GM12878 (cell line): ENCODE measurements around the gene HIVEP3. TPM values are rescaled to one million over a fixed set of nuclear protein-coding genes. Genes with fewer than 3 reads are reported as not detected.

ENCODE experiments used
- ATAC-seq: fragments of 200-7000 bp; cut with Tn5 transposase; 3 replicates; pipeline ENCODE4 v1.9.1; 2020; ENCODE audit warnings: mild to moderate bottlenecking, moderate library complexity
- BruUV-seq: library from RNA; stranded (reverse); fragments of 400-500 nt; replicated peaks from 2 replicates; lab custom pipeline; 2021; lab: Mats Ljungman, UMichigan
- CTCF ChIA-PET: fragments of 300-600 bp; sonication (Branson Sonifier 250); formaldehyde crosslinking; extraction: SDS; loops from one replicate; lab custom pipeline; 2021; ENCODE audit warnings: inconsistent platforms; lab: Yijun Ruan, JAX
- POLR2A ChIA-PET: fragments of 350-600 bp; formaldehyde crosslinking; extraction: SDS; loops from one replicate; lab custom pipeline; 2021; ENCODE audit warnings: inconsistent platforms; lab: Charles Lee
- RAD21 ChIA-PET: fragments of 300-600 bp; sonication (Branson Sonifier 250); formaldehyde crosslinking; loops from one replicate; lab custom pipeline; 2023; ENCODE audit warnings: antibody characterized with exemption; ENCODE audit not compliant: unreplicated experiment; lab: Charles Lee
- SMC1A ChIA-PET: fragments of 300-600 bp; sonication (Branson Sonifier 250); formaldehyde crosslinking; loops from one replicate; lab custom pipeline; 2023; ENCODE audit not compliant: unreplicated experiment, uncharacterized antibody; lab: Charles Lee
- DNase-seq: peaks from one replicate; pipeline ENCODE4 v3.0.0-alpha.2; 2011; ENCODE audit warnings: low read depth, low spot score
- FAIRE-seq: peaks from 3 replicates; lab custom pipeline; 2011; peaks lifted over from hg19 to GRCh38; lab: Jason Lieb, UNC
- H2AFZ ChIP-seq: 2 replicates; pipeline ENCODE4 v1.6.0; 2011; ENCODE audit warnings: low read depth, low read length, control low read depth; ENCODE audit not compliant: control insufficient read depth
- H3K27ac ChIP-seq: 2 replicates; pipeline ENCODE4 v1.5.1; 2011; ENCODE audit warnings: control low read depth; ENCODE audit not compliant: control insufficient read depth, insufficient read depth
- H3K27me3 ChIP-seq, 2 experiments: replicated peaks in 1 of 2; 2 replicates each; pipeline versions ENCODE4 v1.6.0 to v1.6.1; 2011; ENCODE audit warnings: low read length in 1 of 2; ENCODE audit not compliant: control insufficient read depth in 2 of 2, insufficient read depth in 2 of 2
- H3K36me3 ChIP-seq, 2 experiments: 2 replicates each; pipeline ENCODE4 v1.5.1; 2011; ENCODE audit warnings: low read length in 1 of 2; ENCODE audit not compliant: control insufficient read depth in 2 of 2, insufficient read depth in 2 of 2
- H3K4me1 ChIP-seq: 2 replicates; pipeline ENCODE4 v1.6.1; 2011; ENCODE audit warnings: mild to moderate bottlenecking, low read length, moderate library complexity, mixed read lengths; ENCODE audit not compliant: control insufficient read depth, insufficient read depth
- H3K4me2 ChIP-seq: 2 replicates; pipeline ENCODE4 v1.6.0; 2011; ENCODE audit warnings: control low read depth; ENCODE audit not compliant: control insufficient read depth, insufficient read depth
- H3K4me3 ChIP-seq: fragments of 200-600 bp; sonication (generic); 2 replicates; pipeline ENCODE4 v1.5.1; 2016
- H3K79me2 ChIP-seq: 2 replicates; pipeline ENCODE4 v1.6.0; 2011; ENCODE audit warnings: low read length; ENCODE audit not compliant: control insufficient read depth, insufficient read depth
- H3K9ac ChIP-seq: 2 replicates; pipeline ENCODE4 v1.8.0; 2011; ENCODE audit warnings: low read length, control low read depth, mixed read lengths; ENCODE audit not compliant: control insufficient read depth, insufficient read depth
- H3K9me3 ChIP-seq: replicated peaks from 3 replicates; pipeline ENCODE4 v1.5.1; 2011; ENCODE audit warnings: mild to moderate bottlenecking, low read length; ENCODE audit not compliant: control insufficient read depth, insufficient read depth
- H4K20me1 ChIP-seq: 2 replicates; pipeline ENCODE4 v1.6.0; 2011; ENCODE audit not compliant: control insufficient read depth, insufficient read depth
- DPF2 ChIP-seq: fragments of 450-650 bp; IDR thresholded peaks from 2 replicates; pipeline ENCODE4 v1.6.1; 2017; ENCODE audit warnings: mild to moderate bottlenecking
- EGR1 ChIP-seq, 2 experiments: IDR thresholded peaks; 1 replicate in 1 of 2; 2 replicates in 1 of 2; pipeline ENCODE4 v1.6.1; 2011 to 2012; ENCODE audit warnings: low read depth in 2 of 2, low read length in 2 of 2, borderline replicate concordance in 1 of 2, mild to moderate bottlenecking in 1 of 2, moderate library complexity in 1 of 2
- HCFC1 ChIP-seq: fragments of 150-350 bp; IDR thresholded peaks from 2 replicates; pipeline ENCODE4 v1.6.1; 2014; ENCODE audit warnings: low read length
- MEF2B ChIP-seq: fragments of 450-650 bp; IDR thresholded peaks from 2 replicates; pipeline ENCODE4 v1.6.1; 2018; ENCODE audit warnings: mild to moderate bottlenecking, moderate library complexity; ENCODE audit not compliant: partially characterized antibody, poor library complexity, severe bottlenecking
- MTA2 ChIP-seq: fragments of 450-650 bp; IDR thresholded peaks from 2 replicates; pipeline ENCODE4 v1.6.1; 2016; ENCODE audit warnings: low read depth, mild to moderate bottlenecking, moderate library complexity
- RB1 ChIP-seq: fragments of 450-650 bp; formaldehyde crosslinking; IDR thresholded peaks from 2 replicates; pipeline ENCODE4 v1.6.1; 2017; ENCODE audit warnings: mild to moderate bottlenecking, borderline replicate concordance
- SIN3A ChIP-seq: IDR thresholded peaks from 2 replicates; pipeline ENCODE4 v1.6.1; 2012; ENCODE audit warnings: low read depth, low read length, improper control_type of control experiment
- SUPT20H ChIP-seq: IDR thresholded peaks from 2 replicates; pipeline ENCODE4 v1.6.1; 2011; ENCODE audit warnings: low read depth, mild to moderate bottlenecking, low read length, moderate library complexity, borderline replicate concordance; ENCODE audit not compliant: control insufficient read depth
- SUZ12 ChIP-seq: fragments of 200-600 bp; sonication (generic); IDR thresholded peaks from one replicate; pipeline ENCODE4 v1.6.1; 2018; ENCODE audit warnings: antibody characterized with exemption, mild to moderate bottlenecking; ENCODE audit not compliant: unreplicated experiment
- TCF7 ChIP-seq: IDR thresholded peaks from 2 replicates; pipeline ENCODE4 v1.6.1; 2014; ENCODE audit warnings: antibody characterized with exemption, borderline replicate concordance
- WGBS: methylation state at CpG from one replicate; pipeline ENCODE4 v1.1.6; 2016; ENCODE audit warnings: low lambda C conversion rate; ENCODE audit not compliant: insufficient replicate concordance, insufficient coverage; ENCODE audit errors: missing lambda C conversion rate; 5-methylcytosine and 5-hydroxymethylcytosine counted together
- in situ Hi-C: fragments of 300-500 bp; cut with MboI; formaldehyde crosslinking; loops from 9 replicates; pipeline ENCODE4 v1.14.3; 2018; ENCODE audit warnings: mixed read lengths
- intact Hi-C: fragments of 100-400 bp; cut with micrococcal nuclease; formaldehyde crosslinking; loops from one replicate; pipeline ENCODE4 v1.14.2; 2022; ENCODE audit not compliant: unreplicated experiment
- polyA plus RNA-seq, 11 experiments: library from polyadenylated mRNA; depleted of rRNA in 4 of 11; unstranded in 6 of 11; stranded (reverse) in 5 of 11; fragments of >200 nt; fragmentation: Nextera tagmentation in 4 of 11; fragmentation: Illumina TruSeq in 1 of 11; extraction: Ambion mirVana in 4 of 11; extraction: Trizol in 1 of 11; gene quantifications; 1 replicate in 1 of 11; 2 replicates in 10 of 11; pipeline versions ENCODE4 v1.2.1 to v1.2.3, GENCODE V29; 2011 to 2016; ENCODE audit warnings: inconsistent platforms in 2 of 11, missing spikeins in 2 of 11, low read depth in 1 of 11
- total RNA-seq, 4 experiments: library from RNA; depleted of rRNA in 3 of 4; stranded (reverse); fragments of >200 nt in 3 of 4; fragmentation: Illumina TruSeq in 1 of 4; extraction: Trizol in 1 of 4; gene quantifications; 2 replicates each; pipeline versions ENCODE4 v1.2.1 to v1.2.3, GENCODE V29; 2013 to 2021
- TF ChIP-seq, protein P1 (sequence below): fragments of 450-650 bp; IDR thresholded peaks from 2 replicates; pipeline ENCODE4 v1.6.1; 2017; ENCODE audit warnings: low read depth, mild to moderate bottlenecking, moderate library complexity
- TF ChIP-seq, protein P2 (sequence below): fragments of 450-650 bp; formaldehyde crosslinking; IDR thresholded peaks from 2 replicates; pipeline ENCODE4 v1.4.0; 2022; ENCODE audit warnings: mild to moderate bottlenecking, moderate library complexity

HIVEP3 gene
- total and polyA plus RNA-seq, 10 of the 15 experiments (the other 5 are each of a cell fraction or from before 2014, with no cell fraction given) = 1.8 to 13.6 (median 3.8) TPM

DNA sequence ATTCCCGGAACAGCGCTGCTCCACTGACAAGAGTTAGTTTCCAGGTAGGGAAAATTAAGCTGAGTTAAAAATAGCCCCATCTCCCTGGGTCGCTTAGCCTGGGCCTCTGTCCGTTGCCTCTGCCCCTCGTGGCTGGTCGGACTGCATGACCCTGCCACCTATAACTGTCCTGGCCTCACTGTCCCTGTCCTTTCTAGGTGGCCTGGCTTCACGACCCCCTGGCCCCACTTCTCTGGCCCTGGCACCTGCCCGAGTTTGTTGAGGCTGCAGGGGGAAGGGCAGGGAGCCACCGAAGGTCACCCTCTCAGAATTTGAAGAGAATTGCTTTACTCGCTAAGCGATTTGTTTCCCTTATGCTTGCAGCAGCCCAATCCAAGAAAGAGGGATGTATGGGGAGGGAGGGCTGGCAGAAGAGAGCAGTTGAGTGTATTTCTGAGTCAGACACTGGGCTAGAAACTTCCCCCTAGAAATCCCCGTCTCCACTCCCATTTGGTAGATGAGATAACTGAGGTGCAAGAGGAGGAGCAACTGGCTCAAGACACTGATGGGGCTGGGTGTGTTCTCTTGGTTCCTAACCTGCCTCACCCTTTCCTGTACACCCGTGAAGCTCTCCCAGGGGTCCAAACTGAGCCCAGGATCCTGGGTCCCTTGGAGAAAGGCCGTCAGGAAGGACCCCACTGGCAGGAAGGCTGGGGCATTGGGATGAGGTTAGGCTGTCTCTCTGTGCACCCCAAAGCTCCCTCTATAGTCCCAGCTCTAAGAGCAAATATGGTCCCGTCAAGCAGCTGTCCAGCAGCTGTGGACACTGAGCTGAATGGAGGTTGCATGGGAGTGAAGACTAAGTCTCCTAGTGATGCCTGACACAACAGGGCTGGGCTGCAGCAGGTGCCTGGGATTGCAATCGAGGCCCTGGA is 431.3 kb downstream of the HIVEP3 start (continued):
- TF ChIP-seq, protein P1, sequence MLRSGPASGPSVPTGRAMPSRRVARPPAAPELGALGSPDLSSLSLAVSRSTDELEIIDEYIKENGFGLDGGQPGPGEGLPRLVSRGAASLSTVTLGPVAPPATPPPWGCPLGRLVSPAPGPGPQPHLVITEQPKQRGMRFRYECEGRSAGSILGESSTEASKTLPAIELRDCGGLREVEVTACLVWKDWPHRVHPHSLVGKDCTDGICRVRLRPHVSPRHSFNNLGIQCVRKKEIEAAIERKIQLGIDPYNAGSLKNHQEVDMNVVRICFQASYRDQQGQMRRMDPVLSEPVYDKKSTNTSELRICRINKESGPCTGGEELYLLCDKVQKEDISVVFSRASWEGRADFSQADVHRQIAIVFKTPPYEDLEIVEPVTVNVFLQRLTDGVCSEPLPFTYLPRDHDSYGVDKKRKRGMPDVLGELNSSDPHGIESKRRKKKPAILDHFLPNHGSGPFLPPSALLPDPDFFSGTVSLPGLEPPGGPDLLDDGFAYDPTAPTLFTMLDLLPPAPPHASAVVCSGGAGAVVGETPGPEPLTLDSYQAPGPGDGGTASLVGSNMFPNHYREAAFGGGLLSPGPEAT = peak; percentile 87
- TF ChIP-seq, protein P2, sequence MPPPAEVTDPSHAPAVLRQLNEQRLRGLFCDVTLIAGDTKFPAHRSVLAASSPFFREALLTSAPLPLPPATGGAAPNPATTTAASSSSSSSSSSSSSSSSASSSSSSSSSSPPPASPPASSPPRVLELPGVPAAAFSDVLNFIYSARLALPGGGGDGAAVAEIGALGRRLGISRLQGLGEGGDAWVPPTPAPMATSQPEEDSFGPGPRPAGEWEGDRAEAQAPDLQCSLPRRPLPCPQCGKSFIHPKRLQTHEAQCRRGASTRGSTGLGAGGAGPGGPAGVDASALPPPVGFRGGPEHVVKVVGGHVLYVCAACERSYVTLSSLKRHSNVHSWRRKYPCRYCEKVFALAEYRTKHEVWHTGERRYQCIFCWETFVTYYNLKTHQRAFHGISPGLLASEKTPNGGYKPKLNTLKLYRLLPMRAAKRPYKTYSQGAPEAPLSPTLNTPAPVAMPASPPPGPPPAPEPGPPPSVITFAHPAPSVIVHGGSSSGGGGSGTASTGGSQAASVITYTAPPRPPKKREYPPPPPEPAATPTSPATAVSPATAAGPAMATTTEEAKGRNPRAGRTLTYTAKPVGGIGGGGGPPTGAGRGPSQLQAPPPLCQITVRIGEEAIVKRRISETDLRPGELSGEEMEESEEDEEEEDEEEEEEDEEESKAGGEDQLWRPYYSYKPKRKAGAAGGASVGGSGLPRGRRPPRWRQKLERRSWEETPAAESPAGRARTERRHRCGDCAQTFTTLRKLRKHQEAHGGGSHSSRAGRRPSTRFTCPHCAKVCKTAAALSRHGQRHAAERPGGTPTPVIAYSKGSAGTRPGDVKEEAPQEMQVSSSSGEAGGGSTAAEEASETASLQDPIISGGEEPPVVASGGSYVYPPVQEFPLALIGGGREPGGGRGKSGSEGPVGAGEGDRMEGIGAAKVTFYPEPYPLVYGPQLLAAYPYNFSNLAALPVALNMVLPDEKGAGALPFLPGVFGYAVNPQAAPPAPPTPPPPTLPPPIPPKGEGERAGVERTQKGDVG (CRISPR knock-in tag) = no peak

DNA sequence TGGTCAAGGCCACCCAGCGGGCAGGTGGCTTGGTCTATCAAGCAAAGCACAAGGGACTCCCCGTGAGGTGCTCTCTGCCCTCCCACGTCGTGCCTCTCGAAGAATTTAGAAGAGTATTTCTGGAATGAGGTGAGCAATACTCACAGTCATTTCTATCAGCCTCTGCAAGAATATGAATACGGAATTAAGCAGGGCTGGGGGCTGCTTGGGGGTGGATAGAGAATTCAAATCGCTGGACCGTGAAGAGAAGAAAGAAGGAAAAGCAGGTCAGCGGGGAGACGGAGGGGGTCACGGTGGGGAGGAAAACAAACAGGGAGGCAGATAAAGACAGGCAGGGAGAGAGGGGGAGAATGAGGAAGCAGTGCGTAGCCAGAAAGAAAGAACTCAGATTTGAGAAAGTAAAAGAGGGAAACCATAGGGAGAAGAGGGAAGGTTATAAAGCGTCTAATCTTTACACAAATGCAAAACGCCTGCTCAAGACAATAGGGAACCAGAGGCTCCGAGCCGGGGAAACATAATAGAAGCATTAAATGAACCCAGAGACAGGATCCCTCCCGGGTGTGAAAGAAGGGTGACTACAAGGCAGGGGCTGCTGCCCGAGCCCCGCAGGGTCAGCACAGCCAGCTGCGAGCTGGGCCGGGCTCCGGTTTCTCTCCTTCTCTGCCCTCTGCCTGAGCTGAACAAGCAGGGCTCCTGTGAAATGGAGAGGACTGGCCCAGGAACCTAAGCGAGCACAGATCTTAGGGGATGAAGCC is 432.2 kb downstream of the HIVEP3 start:
- peak; percentile 51 for ATAC-seq
- 9% methylated on average over 23 of the region's 23 CpGs for WGBS
- in situ Hi-C loops (no loop called here), intact Hi-C loops (no loop called here)
- Histone ChIP-seq H3K4me3 (peak overlapping the region; percentile 45; the same call in 1 of the 2 replicates), H3K4me1 (peaks cover 40% of the 10 kb centered on the region), H3K4me2 (peak overlapping the region; percentile 76), H3K27ac (peak overlapping the region; percentile 69), H3K36me3 (no peaks in the 10 kb centered on the region), H3K9ac (peak overlapping the region; percentile 60), H3K27me3 (no peaks in the 10 kb centered on the region), H3K9me3 (no peaks in the 10 kb centered on the region), H2AFZ (peak overlapping the region; percentile 59), H4K20me1 (no peaks in the 10 kb centered on the region), H3K79me2 (no peaks in the 10 kb centered on the region)
- BruUV-seq = no TSS peak
- no peak for FAIRE-seq
- CTCF ChIA-PET = interaction anchor here (0.9 to 1.0 kb wide), 2 partner anchors 29 to 75 kb away, joined by 3 read pairs; no protein-coding TSS in a partner anchor
- POLR2A ChIA-PET = no interaction called here
- SMC1A ChIA-PET = interaction anchor here (0.6 to 1.3 kb wide), 4 partner anchors 13 to 379 kb away, joined by 3 read pairs; no protein-coding TSS in a partner anchor
- RAD21 ChIA-PET = no interaction called here
- DNase-seq = peak; percentile 26
- TF ChIP-seq DPF2 = 0 out of 2 replicates have a peak, but pooled peaks have one; percentile 11
- peak; percentile 19; the same call in 1 of the 2 replicates for TF ChIP-seq MTA2
- TF ChIP-seq, protein P1 = peak; percentile 35; the same call in 1 of the 2 replicates
- TF ChIP-seq TCF7 = no peak
- TF ChIP-seq EGR1 (IDR thresholded peaks at IDR 0.05; ENCODE audit: borderline replicate concordance in 1 of 2, low read depth in 2 of 2, low read length in 2 of 2) = peak in 1 of 2 experiments; percentile 30; a peak in 1 of 3 replicates
- no peak for TF ChIP-seq MEF2B
- TF ChIP-seq SIN3A = no peak
- no peak for TF ChIP-seq RB1
- no peak for TF ChIP-seq SUPT20H
- TF ChIP-seq SUZ12 = no peak
- no peak for TF ChIP-seq HCFC1
